ENCODE data around the gene OPN4. TPM values are rescaled to one million over a fixed set of nuclear protein-coding genes. Genes with fewer than 3 reads are reported as not detected.

The OPN4 gene
- total and polyA plus RNA-seq, 2 experiments from 2014 or later = not detected

GRCh38 chr10:86659161-86659691 lies 4.9 kb downstream of the OPN4 start:
- Histone ChIP-seq H3K36me3 (replicated peaks; ENCODE audit: insufficient read depth, low read depth) (no peaks in the 10 kb centered on the region), H3K4me1 (ENCODE audit: insufficient read depth) (no peaks in the 10 kb centered on the region), H4K20me1 (ENCODE audit: insufficient read depth, poor library complexity, severe bottlenecking) (no peaks in the 10 kb centered on the region), H3K79me2 (no peaks in the 10 kb centered on the region), H3K9me2 (replicated peaks; ENCODE audit: insufficient read depth) (no peaks in the 10 kb centered on the region), H3K27me3 (no peaks in the 10 kb centered on the region), H3K4me2 (no peak overlapping the region), H3K9me3 (ENCODE audit: low read depth) (no peaks in the 10 kb centered on the region), H3K4me3 (no peak overlapping the region), H3K27ac (no peak overlapping the region), H2AFZ (no peak overlapping the region)
- TF ChIP-seq CTCF (IDR thresholded peaks at IDR 0.05; ENCODE audit: poor library complexity) (no peak), EZH2phosphoT487 (IDR thresholded peaks at IDR 0.05; ENCODE audit: low read depth, severe bottlenecking, unreplicated experiment) (no peak), EZH2 (IDR thresholded peaks at IDR 0.05; ENCODE audit: borderline replicate concordance) (no peak)
- WGBS (ENCODE audit: low lambda C conversion rate, missing lambda C conversion rate) = 93% methylated on average over 18 of the region's 19 CpGs
- no peak for DNase-seq (ENCODE audit: low spot score)

DNA sequence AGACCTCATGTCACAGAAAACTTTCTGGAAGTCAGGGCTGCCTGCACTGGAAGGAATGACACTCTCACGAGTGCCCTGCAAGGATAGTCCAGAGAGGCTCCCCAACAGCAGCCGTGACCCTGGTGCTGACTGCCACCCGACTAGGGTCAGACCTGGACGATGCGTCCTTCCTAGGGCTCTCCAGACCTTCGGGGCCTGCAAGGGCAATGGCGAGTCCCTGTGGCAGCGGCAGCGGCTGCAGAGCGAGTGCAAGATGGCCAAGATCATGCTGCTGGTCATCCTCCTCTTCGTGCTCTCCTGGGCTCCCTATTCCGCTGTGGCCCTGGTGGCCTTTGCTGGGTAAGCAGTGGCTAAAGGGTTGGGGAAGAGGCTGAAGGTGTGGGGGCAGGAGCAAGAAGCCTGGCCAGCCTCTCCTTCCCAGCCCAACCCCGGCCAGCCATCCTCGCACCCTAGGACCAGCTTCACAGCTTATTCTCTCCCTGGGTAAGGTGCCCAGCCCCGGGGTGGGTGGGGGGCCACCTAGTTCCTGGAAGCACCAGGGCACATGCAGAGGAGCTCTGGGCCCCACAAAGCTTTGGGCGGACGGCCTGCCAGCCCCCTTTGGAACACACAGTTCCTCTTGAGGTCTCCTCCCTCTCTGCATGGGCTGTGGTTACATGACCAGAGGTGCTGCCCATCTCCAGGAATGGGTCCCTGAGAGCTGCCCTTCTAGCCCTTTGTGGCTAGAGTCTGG lies 5.5 kb downstream of the OPN4 start:
- Histone ChIP-seq H3K79me2 (no peaks in the 10 kb centered on the region), H3K36me3 (replicated peaks; ENCODE audit: insufficient read depth, low read depth) (no peaks in the 10 kb centered on the region), H4K20me1 (ENCODE audit: insufficient read depth, poor library complexity, severe bottlenecking) (no peaks in the 10 kb centered on the region), H3K9me3 (ENCODE audit: low read depth) (no peaks in the 10 kb centered on the region), H3K9me2 (replicated peaks; ENCODE audit: insufficient read depth) (no peaks in the 10 kb centered on the region), H3K4me3 (no peak overlapping the region), H3K27me3 (no peaks in the 10 kb centered on the region), H3K4me2 (no peak overlapping the region), H3K27ac (no peak overlapping the region), H3K4me1 (ENCODE audit: insufficient read depth) (peaks cover 5% of the 10 kb centered on the region), H2AFZ (no peak overlapping the region)
- no peak for DNase-seq (ENCODE audit: low spot score)
- no peak for TF ChIP-seq EZH2phosphoT487 (IDR thresholded peaks at IDR 0.05; ENCODE audit: low read depth, severe bottlenecking, unreplicated experiment)
- no peak for TF ChIP-seq EZH2 (IDR thresholded peaks at IDR 0.05; ENCODE audit: borderline replicate concordance)
- no peak for TF ChIP-seq CTCF (IDR thresholded peaks at IDR 0.05; ENCODE audit: poor library complexity)
- WGBS (ENCODE audit: low lambda C conversion rate, missing lambda C conversion rate) = 98% methylated on average over 17 of the region's 17 CpGs

DNA sequence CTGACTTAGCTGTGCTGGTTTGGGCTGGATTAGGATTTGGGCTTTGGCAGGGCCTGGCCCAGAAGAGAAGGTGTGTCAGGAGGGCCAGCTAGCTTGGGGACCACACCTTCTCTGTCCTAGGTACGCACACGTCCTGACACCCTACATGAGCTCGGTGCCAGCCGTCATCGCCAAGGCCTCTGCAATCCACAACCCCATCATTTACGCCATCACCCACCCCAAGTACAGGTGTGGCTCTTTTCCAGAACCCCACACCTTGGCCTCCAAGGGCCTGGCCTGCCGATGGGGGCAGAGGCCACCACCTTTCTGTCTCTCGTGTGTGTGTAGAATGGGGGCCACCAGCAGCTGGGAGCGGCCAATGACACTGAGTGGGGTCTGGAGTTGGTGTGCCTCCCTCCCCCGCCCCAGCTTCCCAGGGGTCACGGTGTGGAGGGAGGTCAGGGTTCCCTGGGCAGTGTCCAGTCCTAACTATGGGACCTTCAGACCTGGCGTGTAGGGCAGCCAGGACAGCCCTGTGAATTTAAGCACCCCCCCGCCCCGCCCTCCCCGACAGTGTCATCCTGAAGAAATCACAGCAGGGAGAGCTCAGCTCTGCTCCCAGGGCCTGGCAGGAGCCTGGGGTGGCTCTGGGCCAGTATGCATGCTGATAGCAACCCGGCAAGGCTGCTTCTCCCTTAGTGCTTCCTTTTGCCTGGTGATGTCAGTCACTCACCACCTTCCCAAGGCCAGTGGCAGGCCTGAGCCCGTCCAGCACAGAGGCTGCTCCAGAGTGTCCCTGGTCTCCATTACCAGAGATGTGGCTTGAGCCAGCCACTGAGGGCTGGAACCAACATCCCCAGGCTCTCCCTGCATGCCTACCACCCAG lies 7.0 kb downstream of the OPN4 start:
- Histone ChIP-seq H3K27me3 (no peaks in the 10 kb centered on the region), H3K36me3 (replicated peaks; ENCODE audit: insufficient read depth, low read depth) (no peaks in the 10 kb centered on the region), H3K4me1 (ENCODE audit: insufficient read depth) (peaks cover 6% of the 10 kb centered on the region), H2AFZ (no peak overlapping the region), H3K79me2 (no peaks in the 10 kb centered on the region), H3K27ac (no peak overlapping the region), H3K9me2 (replicated peaks; ENCODE audit: insufficient read depth) (no peaks in the 10 kb centered on the region), H3K9me3 (ENCODE audit: low read depth) (no peaks in the 10 kb centered on the region), H3K4me3 (no peak overlapping the region), H3K4me2 (no peak overlapping the region), H4K20me1 (ENCODE audit: insufficient read depth, poor library complexity, severe bottlenecking) (no peaks in the 10 kb centered on the region)
- DNase-seq (ENCODE audit: low spot score) = no peak
- TF ChIP-seq EZH2phosphoT487 (IDR thresholded peaks at IDR 0.05; ENCODE audit: low read depth, severe bottlenecking, unreplicated experiment) (no peak), CTCF (IDR thresholded peaks at IDR 0.05; ENCODE audit: poor library complexity) (no peak), EZH2 (IDR thresholded peaks at IDR 0.05; ENCODE audit: borderline replicate concordance) (no peak)
- 86% methylated on average over 14 of the region's 17 CpGs for WGBS (ENCODE audit: low lambda C conversion rate, missing lambda C conversion rate)
